Parathyroid adenoma (tissue), 2 donors: ENCODE data around the gene EML3.

ENCODE experiments used
- H2AFZ ChIP-seq: fragments of 300-600 bp; sonication (generic); one replicate; pipeline ENCODE4 v1.7.0; 2017; ENCODE audit warnings: antibody characterized with exemption, mild to moderate bottlenecking
- H3K27ac ChIP-seq: fragments of 300-600 bp; sonication (generic); one replicate; pipeline ENCODE4 v1.7.0; 2017
- H3K27me3 ChIP-seq: fragments of 300-600 bp; sonication (generic); one replicate; pipeline ENCODE4 v1.7.0; 2017; ENCODE audit warnings: low read length; ENCODE audit not compliant: control insufficient read depth, insufficient read depth
- H3K36me3 ChIP-seq: fragments of 300-600 bp; sonication (generic); one replicate; pipeline ENCODE4 v1.7.0; 2017; ENCODE audit warnings: low read length; ENCODE audit not compliant: control insufficient read depth, insufficient read depth
- H3K4me1 ChIP-seq: fragments of 300-600 bp; sonication (generic); one replicate; pipeline ENCODE4 v1.7.0; 2017; ENCODE audit warnings: control low read depth
- H3K4me2 ChIP-seq: fragments of 300-600 bp; sonication (generic); one replicate; pipeline ENCODE4 v1.7.0; 2017; ENCODE audit warnings: low read length
- H3K4me3 ChIP-seq: fragments of 300-600 bp; sonication (generic); one replicate; pipeline ENCODE4 v1.7.0; 2017; ENCODE audit warnings: low read depth, low read length
- H3K79me2 ChIP-seq: fragments of 300-600 bp; sonication (generic); one replicate; pipeline ENCODE4 v1.7.0; 2017; ENCODE audit warnings: control low read depth
- H3K9ac ChIP-seq: fragments of 300-600 bp; sonication (generic); one replicate; pipeline ENCODE4 v1.7.0; 2017; ENCODE audit warnings: mild to moderate bottlenecking
- H3K9me3 ChIP-seq: fragments of 300-600 bp; sonication (generic); one replicate; pipeline ENCODE4 v1.7.0; 2017; ENCODE audit warnings: low read length; ENCODE audit not compliant: control insufficient read depth
- TF ChIP-seq, protein P1 (sequence below): fragments of 300-600 bp; sonication (generic); IDR thresholded peaks from one replicate; pipeline ENCODE4 v1.7.0; 2017; ENCODE audit warnings: antibody characterized with exemption, mild to moderate bottlenecking
- donor health status: primary hyperparathyroidism.

EML3 gene

DNA sequence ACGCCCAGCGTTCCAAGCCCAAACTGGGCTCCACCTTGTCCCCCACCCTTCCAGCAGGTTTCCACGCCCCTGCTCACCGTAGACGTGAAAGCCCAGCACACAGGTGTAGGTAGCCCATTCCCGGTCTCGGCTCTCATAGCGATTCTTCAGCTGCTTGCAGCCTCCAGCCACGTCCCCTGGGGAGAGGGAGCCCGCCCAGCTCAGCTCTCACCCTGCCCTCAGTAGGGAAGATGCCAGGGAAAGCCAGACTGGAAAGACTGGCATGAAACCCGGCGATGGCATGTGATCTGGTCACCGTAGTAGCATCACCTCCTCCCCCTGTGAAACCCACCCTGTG is 9.5 kb downstream of the EML3 start:
- H3K9ac ChIP-seq, result no peak overlapping the region
- H3K27me3 ChIP-seq, result no peaks in the 10 kb centered on the region
- no peak overlapping the region for H3K27ac ChIP-seq
- H3K9me3 ChIP-seq, result no peaks in the 10 kb centered on the region
- no peaks in the 10 kb centered on the region for H3K79me2 ChIP-seq
- no peak overlapping the region for H3K4me3 ChIP-seq
- H3K4me1 ChIP-seq, result no peaks in the 10 kb centered on the region
- TF ChIP-seq, protein P1, sequence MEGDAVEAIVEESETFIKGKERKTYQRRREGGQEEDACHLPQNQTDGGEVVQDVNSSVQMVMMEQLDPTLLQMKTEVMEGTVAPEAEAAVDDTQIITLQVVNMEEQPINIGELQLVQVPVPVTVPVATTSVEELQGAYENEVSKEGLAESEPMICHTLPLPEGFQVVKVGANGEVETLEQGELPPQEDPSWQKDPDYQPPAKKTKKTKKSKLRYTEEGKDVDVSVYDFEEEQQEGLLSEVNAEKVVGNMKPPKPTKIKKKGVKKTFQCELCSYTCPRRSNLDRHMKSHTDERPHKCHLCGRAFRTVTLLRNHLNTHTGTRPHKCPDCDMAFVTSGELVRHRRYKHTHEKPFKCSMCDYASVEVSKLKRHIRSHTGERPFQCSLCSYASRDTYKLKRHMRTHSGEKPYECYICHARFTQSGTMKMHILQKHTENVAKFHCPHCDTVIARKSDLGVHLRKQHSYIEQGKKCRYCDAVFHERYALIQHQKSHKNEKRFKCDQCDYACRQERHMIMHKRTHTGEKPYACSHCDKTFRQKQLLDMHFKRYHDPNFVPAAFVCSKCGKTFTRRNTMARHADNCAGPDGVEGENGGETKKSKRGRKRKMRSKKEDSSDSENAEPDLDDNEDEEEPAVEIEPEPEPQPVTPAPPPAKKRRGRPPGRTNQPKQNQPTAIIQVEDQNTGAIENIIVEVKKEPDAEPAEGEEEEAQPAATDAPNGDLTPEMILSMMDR, result no peak
- no peak overlapping the region for H2AFZ ChIP-seq
- no peak overlapping the region for H3K4me2 ChIP-seq
- no peaks in the 10 kb centered on the region for H3K36me3 ChIP-seq

DNA sequence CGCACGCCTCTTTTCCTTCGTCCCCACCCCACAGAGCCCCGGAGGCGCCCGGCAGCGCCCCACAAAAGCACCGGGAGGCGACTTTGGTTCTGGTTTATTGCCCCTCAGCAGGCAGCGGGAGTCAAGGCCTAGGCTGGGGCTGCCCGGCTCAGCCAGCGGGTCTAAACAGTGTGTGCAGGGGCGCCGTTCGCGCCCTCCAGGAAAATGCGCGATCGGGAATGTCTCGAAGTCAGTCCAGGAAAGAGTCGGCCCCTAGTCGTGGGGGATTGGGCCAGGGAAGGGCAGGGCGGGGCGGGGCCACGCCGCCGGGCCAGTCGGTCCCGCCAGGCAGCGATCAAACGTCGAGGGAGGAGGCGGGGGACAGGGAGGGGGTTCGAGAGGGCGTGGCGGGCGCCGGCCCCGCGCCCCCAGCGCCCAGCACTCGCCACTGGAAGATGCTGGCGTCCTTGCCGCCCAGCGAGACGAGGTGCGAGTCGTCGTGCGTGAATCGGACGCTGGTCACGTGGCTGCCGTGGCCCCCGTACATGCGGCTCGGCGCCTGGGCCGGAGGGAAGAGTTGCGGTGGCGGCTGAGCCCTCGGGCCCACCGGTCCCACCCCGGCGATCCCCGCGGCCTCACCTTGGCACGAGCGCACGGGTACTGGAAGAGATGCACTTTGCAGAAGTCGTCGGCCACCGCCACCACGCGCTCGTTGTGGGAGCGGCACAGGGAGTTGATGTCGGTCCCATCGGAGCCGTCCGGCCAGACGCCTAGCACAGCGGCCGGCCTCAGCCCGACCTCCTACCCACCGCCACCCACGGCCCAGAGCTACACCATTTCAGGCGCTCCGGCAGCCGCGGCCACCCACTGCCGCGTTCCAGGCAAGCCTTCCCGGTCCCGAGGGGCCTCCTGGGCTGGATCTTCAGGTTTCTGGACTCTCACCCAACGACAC is 10.2 kb downstream of the EML3 start:
- H3K79me2 ChIP-seq, result no peaks in the 10 kb centered on the region
- TF ChIP-seq, protein P1, result no peak

DNA sequence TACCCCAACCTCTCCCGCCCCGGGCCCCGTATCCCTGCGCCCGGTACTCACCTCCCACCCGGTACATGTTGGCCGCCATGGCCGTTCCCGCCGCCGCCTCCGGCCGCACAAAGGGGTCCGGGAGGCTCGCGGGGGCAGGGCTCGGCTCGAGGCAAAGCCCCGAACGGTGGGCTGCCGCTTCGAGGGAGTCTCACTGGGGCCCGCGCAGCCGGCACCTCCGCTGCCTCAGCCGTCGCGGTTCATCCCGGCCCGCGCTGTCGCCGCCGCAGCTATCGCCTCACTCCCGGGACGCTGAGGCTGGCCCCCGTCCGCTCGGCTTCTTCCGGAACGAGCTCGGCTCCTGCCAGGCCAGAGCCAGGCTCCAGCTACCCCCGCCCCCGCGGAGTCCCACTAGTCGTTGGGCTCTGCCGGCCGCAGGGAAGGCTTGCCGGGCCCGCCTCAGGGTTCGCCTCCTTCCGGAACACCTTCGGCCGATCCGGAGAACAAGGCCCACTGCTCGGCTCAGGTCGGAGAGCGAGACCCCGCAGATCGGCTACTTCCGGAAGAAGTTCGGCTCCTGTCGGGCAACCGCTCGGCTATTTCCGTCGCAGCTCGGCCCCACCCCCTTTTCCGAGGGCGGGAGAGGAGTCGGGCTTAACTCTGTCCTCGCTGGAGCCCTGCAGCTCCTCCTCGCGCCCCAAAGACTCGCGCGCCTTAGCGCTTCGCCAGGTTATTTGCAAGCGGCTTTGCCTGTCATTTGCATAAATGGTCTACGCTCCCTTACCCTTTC is 11.0 kb downstream of the EML3 start, which contains the start of gene MTA2:
Gene MTA2, minus strand, starts transcription at position 494 of the 769 bp plus-strand sequence. Its CDS starts 415 bp downstream, at position 79.
- H2AFZ ChIP-seq, result peak within 1 kb of the TSS; percentile 83
- peak within 1 kb of the TSS; percentile 89 for H3K27ac ChIP-seq
- no peaks in the 10 kb centered on the region for H3K4me1 ChIP-seq
- H3K4me2 ChIP-seq, result peak within 1 kb of the TSS; percentile 85
- H3K79me2 ChIP-seq, result no peaks in the 10 kb centered on the region
- no peaks in the 10 kb centered on the region for H3K9me3 ChIP-seq
- TF ChIP-seq, protein P1, result no peak
- H3K9ac ChIP-seq, result peak within 1 kb of the TSS; percentile 31
- H3K36me3 ChIP-seq, result no peaks in the 10 kb centered on the region
- peak within 1 kb of the TSS; percentile 88 for H3K4me3 ChIP-seq
- no peaks in the 10 kb centered on the region for H3K27me3 ChIP-seq

More for the DNA sequence above, 10.2 kb downstream of the EML3 start:
- no peaks in the 10 kb centered on the region for H3K36me3 ChIP-seq
- peak overlapping the region; percentile 83 for H2AFZ ChIP-seq
- H3K4me1 ChIP-seq, result no peaks in the 10 kb centered on the region
- no peak overlapping the region for H3K27ac ChIP-seq
- H3K4me3 ChIP-seq, result peak overlapping the region; percentile 88
- H3K9me3 ChIP-seq, result no peaks in the 10 kb centered on the region
- peak overlapping the region; percentile 85 for H3K4me2 ChIP-seq
- H3K27me3 ChIP-seq, result no peaks in the 10 kb centered on the region
- no peak overlapping the region for H3K9ac ChIP-seq

DNA sequence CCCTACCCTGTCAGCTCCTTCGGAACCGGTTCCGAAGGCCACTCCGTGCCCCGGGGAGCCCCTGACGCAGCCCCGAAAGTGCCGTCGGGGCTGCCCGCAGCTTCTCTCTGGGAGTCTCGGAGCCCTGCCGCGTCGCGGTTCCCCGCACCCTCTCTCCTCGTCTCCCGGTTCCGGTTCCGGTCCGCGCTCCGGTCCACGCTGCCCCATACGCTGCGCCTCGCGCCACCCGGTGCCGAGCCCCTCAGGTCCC is 11.5 kb downstream of the EML3 start:
- H3K79me2 ChIP-seq, result no peaks in the 10 kb centered on the region
- H2AFZ ChIP-seq, result peak overlapping the region; percentile 83
- H3K4me3 ChIP-seq, result peak overlapping the region; percentile 88
- TF ChIP-seq, protein P1, result no peak
- no peaks in the 10 kb centered on the region for H3K27me3 ChIP-seq
- peak overlapping the region; percentile 31 for H3K9ac ChIP-seq
- H3K9me3 ChIP-seq, result no peaks in the 10 kb centered on the region
- no peaks in the 10 kb centered on the region for H3K4me1 ChIP-seq
- H3K27ac ChIP-seq, result peak overlapping the region; percentile 89
- H3K36me3 ChIP-seq, result no peaks in the 10 kb centered on the region
- peak overlapping the region; percentile 74 for H3K4me2 ChIP-seq
